Measurements from ENCODE around the gene PAQR9.

The PAQR9 gene

DNA sequence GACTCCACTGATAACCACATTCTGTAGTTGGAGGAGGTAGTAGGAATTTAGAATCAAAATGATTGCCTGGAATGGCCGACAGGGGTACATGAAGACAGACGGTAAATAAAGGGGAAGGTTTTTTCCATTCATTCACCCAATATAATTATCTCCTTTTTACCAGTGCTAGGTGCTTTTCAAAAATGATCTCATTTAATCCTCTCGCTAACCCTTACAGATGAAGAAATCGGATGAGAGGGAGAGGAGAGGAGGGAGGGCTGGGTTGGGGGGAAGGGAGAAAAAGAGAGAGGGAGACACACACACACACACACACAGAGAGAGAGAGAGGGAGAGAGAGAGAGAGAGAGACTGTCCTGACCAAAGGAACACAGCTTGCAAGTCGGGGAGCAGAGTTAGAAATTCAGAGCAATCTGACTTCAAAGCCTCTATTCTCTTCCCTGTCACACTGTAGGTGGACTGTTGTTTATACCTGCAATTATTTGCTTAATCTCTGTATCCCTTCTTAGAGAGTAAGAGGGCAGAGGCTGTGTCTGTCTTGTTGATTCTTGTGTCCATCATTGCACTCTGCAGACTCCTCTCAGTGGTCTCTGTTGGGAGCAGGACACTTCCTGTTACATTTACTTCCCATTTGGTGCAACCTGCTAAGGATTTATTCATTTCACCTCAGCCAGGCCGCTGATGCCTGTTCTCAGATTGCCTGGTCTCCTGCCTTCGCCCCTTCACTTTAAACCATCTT is 18.7 kb upstream of the PAQR9 start:
- TF ChIP-seq, protein P1, sequence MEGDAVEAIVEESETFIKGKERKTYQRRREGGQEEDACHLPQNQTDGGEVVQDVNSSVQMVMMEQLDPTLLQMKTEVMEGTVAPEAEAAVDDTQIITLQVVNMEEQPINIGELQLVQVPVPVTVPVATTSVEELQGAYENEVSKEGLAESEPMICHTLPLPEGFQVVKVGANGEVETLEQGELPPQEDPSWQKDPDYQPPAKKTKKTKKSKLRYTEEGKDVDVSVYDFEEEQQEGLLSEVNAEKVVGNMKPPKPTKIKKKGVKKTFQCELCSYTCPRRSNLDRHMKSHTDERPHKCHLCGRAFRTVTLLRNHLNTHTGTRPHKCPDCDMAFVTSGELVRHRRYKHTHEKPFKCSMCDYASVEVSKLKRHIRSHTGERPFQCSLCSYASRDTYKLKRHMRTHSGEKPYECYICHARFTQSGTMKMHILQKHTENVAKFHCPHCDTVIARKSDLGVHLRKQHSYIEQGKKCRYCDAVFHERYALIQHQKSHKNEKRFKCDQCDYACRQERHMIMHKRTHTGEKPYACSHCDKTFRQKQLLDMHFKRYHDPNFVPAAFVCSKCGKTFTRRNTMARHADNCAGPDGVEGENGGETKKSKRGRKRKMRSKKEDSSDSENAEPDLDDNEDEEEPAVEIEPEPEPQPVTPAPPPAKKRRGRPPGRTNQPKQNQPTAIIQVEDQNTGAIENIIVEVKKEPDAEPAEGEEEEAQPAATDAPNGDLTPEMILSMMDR (IDR thresholded peaks at IDR 0.05), result no peak
- Histone ChIP-seq H3K27ac (no peak overlapping the region), H3K4me3 (no peak overlapping the region)
- no peak for DNase-seq (ENCODE audit: low spot score)

DNA sequence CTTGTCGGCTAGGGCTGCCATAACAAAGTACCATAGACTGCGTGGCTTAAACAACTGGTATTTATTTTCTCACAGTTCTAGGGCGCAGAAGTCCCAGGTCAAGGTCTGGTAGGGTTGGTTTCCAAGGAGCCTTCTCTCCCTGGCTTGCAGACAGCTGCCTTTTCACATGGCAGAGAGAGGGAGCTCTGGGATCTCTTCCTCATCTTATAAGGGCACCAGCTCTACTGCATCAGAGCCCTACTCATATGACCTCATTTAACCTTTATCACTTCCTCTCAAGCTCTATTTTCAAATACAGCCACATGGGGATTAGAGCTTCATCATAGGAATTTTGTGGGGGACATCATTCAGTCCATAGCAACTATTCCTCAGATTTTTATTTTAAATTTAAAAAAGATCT is 17.6 kb upstream of the PAQR9 start:
- Histone ChIP-seq H3K4me3 (no peak overlapping the region), H3K27ac (no peak overlapping the region)
- TF ChIP-seq, protein P1 (IDR thresholded peaks at IDR 0.05), result no peak
- DNase-seq (ENCODE audit: low spot score), result no peak

DNA sequence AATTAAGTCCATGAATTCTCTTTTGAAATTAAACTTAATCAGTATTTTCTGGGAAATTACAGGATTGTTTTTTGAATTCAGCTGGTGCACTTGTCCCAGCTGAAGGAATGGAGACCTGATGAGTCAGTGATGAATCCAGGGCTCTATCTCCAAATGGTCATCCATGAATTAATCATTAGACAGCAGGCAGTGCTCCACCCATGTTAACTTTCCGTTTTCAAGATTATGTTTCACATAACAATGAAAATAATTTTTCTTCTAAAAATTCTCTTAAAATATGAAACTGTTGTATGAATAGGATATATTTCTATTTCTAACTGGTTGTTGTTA is 13.9 kb upstream of the PAQR9 start:
- TF ChIP-seq, protein P1 (IDR thresholded peaks at IDR 0.05), result no peak

DNA sequence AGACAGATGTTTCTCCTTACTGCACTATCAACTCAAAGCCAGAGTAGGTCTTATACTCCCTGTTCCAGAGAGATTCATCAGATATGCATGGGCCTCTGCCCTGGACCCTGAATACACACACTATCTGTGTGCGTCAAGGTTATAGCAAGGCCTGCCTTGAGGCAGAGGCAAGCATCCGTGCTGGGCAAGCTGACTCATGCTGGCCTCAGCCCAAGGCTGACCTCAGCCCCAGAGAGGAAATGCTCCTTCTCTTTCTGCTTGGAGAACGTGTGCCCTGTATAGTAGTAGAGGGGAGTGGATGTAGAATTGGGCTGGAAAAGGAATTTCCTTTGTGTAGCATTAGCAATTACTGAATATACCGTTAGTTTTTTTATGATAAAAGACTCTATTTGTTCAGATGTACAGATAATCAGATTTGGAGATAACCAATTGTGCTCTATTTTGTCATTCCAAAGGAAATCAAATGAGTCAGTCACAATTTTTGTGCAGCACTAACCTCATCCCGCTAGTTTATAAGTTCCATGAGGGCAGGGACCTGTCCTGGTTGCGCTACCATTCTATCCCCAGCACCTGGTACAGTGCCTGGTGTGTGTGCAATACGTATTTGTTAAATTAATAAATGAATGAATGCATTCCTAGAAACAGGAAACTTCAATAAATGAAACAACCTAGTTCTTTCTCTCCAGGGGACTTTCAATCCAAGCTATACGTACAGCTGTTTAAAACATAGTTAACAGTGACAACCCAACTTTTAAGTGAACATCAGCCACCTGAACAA is 13.3 kb upstream of the PAQR9 start:
- no peak overlapping the region for H3K27ac ChIP-seq
- no peak overlapping the region for H3K4me3 ChIP-seq
- DNase-seq (ENCODE audit: low spot score), result no peak
- TF ChIP-seq, protein P1 (IDR thresholded peaks at IDR 0.05), result no peak

More for the DNA sequence above, 13.9 kb upstream of the PAQR9 start:
- H3K27ac ChIP-seq, result no peak overlapping the region
- DNase-seq (ENCODE audit: low spot score), result no peak
- no peak overlapping the region for H3K4me3 ChIP-seq

DNA sequence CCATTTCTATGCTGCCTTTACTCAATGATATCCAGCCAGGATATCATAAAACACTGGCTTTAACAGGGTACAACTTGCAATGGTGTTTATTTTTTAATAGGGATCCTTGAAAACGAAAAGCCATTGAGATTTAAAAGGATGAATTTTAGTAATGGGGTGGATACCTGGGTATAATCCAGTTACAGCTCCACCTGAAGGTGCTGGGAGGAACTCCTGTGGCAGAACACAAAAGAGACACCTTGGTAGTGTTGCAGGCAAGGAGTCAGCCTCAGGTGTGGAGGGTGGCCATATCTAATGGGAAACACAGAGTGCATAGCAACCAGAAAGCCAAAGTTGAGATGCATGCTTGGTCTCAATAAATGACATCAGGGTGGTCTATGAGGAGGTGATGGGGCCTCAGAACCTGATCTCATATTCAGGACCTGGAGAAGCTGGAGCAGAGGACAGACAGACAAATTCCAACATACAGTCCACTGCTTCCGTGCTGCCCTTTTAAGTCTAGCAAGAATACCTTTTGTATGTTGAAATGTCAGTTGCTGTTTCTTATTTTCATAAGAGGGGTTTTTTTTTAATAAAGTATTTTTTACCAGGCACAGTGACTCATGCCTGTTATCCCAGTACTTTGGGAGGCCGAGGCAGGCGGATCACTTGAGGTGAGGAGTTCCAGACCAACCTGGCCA is 12.0 kb upstream of the PAQR9 start:
- H3K27ac ChIP-seq, result no peak overlapping the region

DNA sequence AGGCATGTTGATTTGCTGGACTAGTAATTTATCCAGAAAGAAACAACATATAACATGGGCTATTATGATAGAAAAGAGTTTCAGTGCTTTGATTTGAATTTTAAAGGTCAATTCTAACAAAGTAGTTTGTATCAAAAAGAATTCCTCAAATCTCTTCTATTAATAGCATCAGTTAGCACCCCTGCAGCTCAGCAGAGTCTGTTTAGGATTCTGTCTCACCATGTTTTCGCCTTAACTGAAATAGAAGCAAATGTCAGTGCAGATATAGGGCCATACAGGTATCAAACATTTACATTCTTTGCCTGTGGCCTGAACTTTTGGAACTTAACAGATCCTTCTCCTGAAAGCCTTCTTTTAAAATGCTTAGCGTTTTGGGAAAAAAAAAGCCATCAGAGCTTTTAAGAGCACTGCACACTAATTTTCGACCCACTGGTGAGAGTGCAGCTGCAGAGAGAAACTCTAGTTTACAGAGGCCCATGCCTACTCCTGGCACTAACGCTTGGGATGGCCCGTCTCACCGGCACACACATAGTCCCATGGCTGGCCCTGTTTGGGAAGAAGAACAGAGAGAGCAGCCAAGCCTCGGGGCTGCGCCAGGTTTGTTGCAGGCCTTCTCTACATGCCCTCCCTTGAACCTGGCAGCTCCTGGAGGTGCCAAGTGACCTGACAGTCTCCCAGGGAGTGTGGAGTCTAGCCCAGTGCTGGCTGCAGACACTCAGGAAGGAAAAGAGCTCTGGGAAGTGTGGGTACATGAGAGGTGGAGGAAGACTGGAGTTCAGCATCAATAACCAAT is 9.9 kb upstream of the PAQR9 start:
- TF ChIP-seq, protein P1 (IDR thresholded peaks at IDR 0.05), result no peak
- no peak for DNase-seq (ENCODE audit: low spot score)
- Histone ChIP-seq H3K4me3 (no peak overlapping the region), H3K27ac (no peak overlapping the region)

More for the DNA sequence above, 12.0 kb upstream of the PAQR9 start:
- no peak overlapping the region for H3K4me3 ChIP-seq
- TF ChIP-seq, protein P1 (IDR thresholded peaks at IDR 0.05), result no peak
- DNase-seq (ENCODE audit: low spot score), result no peak
